ENCODE measurements around the gene BLVRB. TPM values are rescaled to one million over a fixed set of nuclear protein-coding genes. Genes with fewer than 3 reads are reported as not detected.

The BLVRB gene
- total and polyA plus RNA-seq, 2 of the 8 experiments (the other 6 are each of a cell fraction or from before 2014, with no cell fraction given), result 28.7 to 182 TPM

DNA sequence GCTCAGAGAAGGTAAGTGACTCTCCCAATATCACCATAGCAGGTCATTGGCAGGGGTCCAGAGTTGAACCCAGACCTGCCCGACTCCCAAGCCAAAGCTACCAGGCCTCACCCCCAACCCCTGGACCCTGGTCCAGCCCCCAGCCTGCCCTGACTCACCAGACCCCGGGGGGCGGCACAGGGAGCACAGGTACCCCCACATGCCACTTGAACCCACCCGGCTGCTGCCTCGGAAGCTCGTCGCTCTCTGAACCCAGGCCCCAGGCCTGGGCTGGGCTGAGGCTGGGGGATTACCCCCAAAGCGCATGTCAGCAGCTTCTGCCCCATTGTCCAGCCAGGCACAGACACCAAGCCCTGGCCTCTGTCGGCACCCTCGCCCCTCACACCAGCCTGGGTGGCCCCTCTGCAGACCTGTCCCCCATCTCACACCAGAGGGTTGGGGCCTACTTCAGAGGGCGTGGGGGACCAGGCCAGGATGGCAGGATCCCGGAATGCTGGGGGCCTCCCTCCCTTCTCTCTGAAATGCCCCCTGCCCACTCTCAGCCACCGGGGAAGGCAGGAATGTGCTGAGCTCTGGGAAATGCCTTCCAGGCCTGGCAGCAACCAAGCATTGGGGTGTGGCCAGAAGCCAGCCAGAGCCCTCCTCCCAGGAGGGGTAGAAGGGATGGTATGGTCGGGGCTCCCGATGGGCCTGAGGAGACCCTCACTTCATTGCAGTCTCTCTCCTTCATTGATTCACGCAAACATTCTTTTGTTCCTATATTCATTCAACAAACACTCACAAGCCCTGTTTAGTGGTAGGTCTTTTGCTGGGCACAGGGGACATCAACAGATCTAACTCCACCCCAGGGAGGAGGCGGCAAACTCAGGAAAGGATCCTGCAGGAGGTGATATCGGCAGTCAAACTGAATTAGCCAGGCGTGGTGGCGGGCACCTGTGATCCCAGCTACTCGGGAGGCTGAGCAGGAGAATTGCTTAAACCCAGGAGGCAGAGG is 50.7 kb downstream of the BLVRB start:
- Histone ChIP-seq H3K56ac (replicated peaks; ENCODE audit: insufficient read length, low read depth, low read length) (no peak overlapping the region), H2BK20ac (ENCODE audit: low read length) (no peak overlapping the region), H2BK120ac (replicated peaks; ENCODE audit: low read depth, low read length) (no peak overlapping the region), H4K20me1 (replicated peaks in 1 of 2; ENCODE audit: control insufficient read depth in 1 of 2, insufficient read depth in 2 of 2, low read length in 2 of 2) (no peaks in the 10 kb centered on the region), H4K5ac (ENCODE audit: insufficient read length, low read depth, low read length) (no peak overlapping the region), H3K4me1 (replicated peaks in 1 of 4; ENCODE audit: control insufficient read depth in 3 of 4, insufficient read depth in 4 of 4, low read length in 3 of 4) (peaks cover 4 to 25% (median 15%) of the 10 kb centered on the region in 4 experiments), H2BK15ac (ENCODE audit: low read length) (peak overlapping the region; percentile 6; the same call in 1 of the 2 replicates), H2BK5ac (ENCODE audit: low read depth, low read length) (no peak overlapping the region; the same call in 1 of the 2 replicates), H2AK5ac (ENCODE audit: low read depth, low read length) (no peak overlapping the region), H2BK12ac (ENCODE audit: low read depth, low read length) (0 out of 2 replicates have a peak overlapping the region, but pooled peaks have one; percentile 71), H3K27me3 (replicated peaks in 1 of 4; ENCODE audit: control insufficient read depth in 3 of 4, extremely low read depth in 1 of 4, insufficient read depth in 3 of 4, low read length in 3 of 4) (no peaks in the 10 kb centered on the region; a peak in 1 of 7 replicates), H3K14ac (ENCODE audit: insufficient read length) (no peak overlapping the region), H3K23me2 (ENCODE audit: low read depth, low read length) (no peaks in the 10 kb centered on the region), H3K4ac (replicated peaks; ENCODE audit: insufficient read length, low read depth, low read length) (no peak overlapping the region), H2AFZ (ENCODE audit: low read length) (no peak overlapping the region), H3K27ac (ENCODE audit: low read depth, low read length) (no peak overlapping the region), H3K9ac (replicated peaks in 1 of 4; ENCODE audit: extremely low read depth in 1 of 4, low read depth in 3 of 4, low read length in 3 of 4) (no peak overlapping the region), H3K4me2 (ENCODE audit: insufficient read depth in 1 of 2, low read depth in 2 of 2, low read length in 2 of 2) (no peak overlapping the region), H3K23ac (ENCODE audit: insufficient read length) (no peak overlapping the region), H4K8ac (ENCODE audit: extremely low read depth, insufficient read depth, low read length) (peak overlapping the region; percentile 84; the same call in 1 of the 2 replicates), H4K91ac (replicated peaks; ENCODE audit: insufficient read length, low read length) (no peak overlapping the region), H3K4me3 (ENCODE audit: extremely low read depth in 1 of 4, insufficient read depth in 2 of 4, low read depth in 3 of 4, low read length in 4 of 4) (no peak overlapping the region), H3K9me3 (ENCODE audit: insufficient read depth in 2 of 2, low read depth in 1 of 2, low read length in 1 of 2) (no peaks in the 10 kb centered on the region), H3K79me1 (ENCODE audit: low read depth, low read length) (no peaks in the 10 kb centered on the region), H3K18ac (ENCODE audit: extremely low read depth, low read length) (peak overlapping the region; percentile 32; the same call in 1 of the 2 replicates), H3K79me2 (ENCODE audit: control insufficient read depth in 1 of 2, insufficient read depth in 2 of 2, low read length in 2 of 2) (no peaks in the 10 kb centered on the region), H3K36me3 (ENCODE audit: control insufficient read depth in 2 of 4, insufficient read depth in 4 of 4, low read length in 3 of 4) (no peaks in the 10 kb centered on the region)
- TF ChIP-seq TEAD4 (IDR thresholded peaks at IDR 0.05; ENCODE audit: low read depth, low read length), result peak; percentile 79
- TF ChIP-seq FOSL1 (IDR thresholded peaks at IDR 0.05; ENCODE audit: insufficient read depth, low read depth, low read length), result no peak
- peak; percentile 80 for TF ChIP-seq MAFK (IDR thresholded peaks at IDR 0.05; ENCODE audit: low read depth, low read length)
- 84% methylated on average over 19 of the region's 21 CpGs; no CpG with 5 or more reads in 1 of the 2 experiments for WGBS, 2 experiments (ENCODE audit: extremely low coverage in 1 of 2, insufficient coverage in 1 of 2, insufficient read length in 1 of 2, insufficient replicate concordance in 2 of 2, low coverage in 1 of 2, low lambda C conversion rate in 2 of 2, missing lambda C conversion rate in 1 of 2)
- FAIRE-seq, result no peak
- no peak for DNase-seq (ENCODE audit: low read depth in 1 of 2, low spot score in 2 of 2)
- CTCF ChIA-PET (ENCODE audit: partially characterized antibody), result interaction anchor here (0.5 to 2.8 kb wide), 7 partner anchors 9 to 224 kb away, joined by 3 to 14 read pairs (median 4); no protein-coding TSS in a partner anchor
- POLR2A ChIA-PET (ENCODE audit: partially characterized antibody), result interaction anchor here (0.8 to 4.7 kb wide), 10 partner anchors 10 to 49 kb away, joined by 3 to 18 read pairs (median 3); partner anchors contain the start of gene SERTAD1

Measured in H1 (cell line).